ENCODE data around the gene KLRK1.
A peak's percentile ranks its signal among the peaks of the same experiment; 100 is the strongest.
"Not testable (repeated sequence)": the region's sequence is repeated elsewhere in the genome, so short reads cannot be mapped to it uniquely, and the experiment has no call there.

Gene KLRK1

DNA sequence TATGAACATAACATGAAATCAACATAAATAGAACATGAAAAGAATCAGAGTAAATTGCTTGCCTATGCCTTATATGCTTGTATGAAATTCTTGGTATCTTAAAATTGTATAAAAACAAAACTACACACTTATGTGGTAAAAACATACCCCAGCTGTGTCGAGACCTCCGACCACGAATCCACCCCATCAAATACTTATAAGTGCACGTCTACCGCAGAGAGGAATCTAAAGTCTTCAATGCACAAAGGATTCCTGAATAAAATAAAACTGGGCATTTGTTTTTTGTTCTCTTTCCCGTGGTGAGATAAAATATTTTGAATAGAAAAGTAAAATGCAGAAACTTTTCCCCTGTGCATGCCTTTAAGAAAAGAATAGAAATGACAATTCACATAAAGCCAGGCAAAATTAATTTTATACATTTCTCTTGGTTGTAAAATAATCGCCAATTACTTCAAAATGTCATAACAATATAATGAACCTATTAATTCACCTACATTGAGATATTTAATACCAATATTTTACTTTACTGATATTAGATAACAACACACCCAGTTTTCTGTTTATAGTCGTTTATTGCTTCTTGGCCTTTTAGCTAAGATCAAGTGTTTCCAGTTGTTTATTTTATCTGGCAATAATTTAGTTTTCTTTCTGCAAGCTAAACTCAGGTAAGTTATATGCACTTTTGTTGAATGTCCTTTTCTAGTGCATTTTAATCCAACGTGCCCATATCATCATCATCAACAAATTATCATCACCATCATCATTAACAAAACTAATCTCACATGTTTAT lies 1.0 kb downstream of the KLRK1 start:
- no peak for DNase-seq (ENCODE audit: low spot score)

DNA sequence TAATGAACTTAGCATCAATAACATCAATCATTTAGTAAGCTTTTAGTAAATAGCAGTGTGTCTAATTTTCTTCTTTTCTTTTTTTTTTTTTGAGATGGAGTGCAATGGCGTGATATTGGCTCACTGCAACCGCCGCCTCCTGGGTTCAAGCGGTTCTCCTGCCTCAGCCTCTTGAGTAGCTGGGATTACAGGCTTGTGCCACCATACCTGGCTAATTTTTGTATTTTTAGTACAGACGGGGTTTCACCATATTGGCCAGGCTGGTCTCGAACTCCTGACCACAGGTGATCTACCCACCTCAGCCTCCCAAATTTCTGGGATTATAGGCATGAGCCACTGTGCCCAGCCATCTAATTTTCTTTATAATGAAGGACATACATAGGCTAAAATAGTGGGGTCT lies 2.3 kb downstream of the KLRK1 start:
- DNase-seq (ENCODE audit: low spot score) = not testable (repeated sequence)

DNA sequence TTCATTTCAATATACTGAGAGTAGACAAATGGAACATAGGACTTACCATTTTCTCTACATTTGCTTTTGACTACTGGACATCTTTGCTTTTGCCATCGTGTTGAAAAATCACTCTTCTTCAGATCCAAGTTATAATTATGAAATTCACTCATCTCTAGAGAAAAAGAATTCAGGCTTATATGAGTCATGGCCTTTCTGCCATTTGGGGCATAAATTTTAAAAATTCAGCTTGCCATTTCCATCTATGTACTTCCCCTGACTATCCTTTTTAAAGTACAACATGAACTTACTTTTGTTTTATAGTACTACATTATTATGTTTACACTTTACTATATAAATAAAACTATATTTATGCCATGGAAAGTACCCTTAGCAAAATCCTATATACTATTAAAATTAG lies 3.0 kb downstream of the KLRK1 start:
- no peak for DNase-seq (ENCODE audit: low spot score)

DNA sequence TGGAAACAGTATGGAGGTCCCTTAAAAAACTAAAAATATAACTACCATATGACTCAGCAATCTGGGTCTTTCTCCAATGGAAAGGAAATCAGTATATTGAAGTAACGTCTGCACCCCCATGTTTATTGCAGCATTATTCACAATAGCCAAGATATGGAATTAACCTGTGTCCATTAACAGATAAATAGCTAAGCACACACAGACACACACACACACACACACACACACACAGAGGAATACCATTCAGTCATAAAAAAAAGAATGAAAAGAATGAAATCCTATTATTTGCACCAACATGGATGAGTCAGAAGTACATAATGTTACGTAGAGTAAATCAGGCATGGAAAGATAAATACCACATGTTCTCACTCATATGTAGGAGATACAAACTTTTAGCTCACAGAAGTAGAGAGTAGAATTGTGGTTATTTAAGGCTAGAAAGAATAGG lies 4.7 kb downstream of the KLRK1 start:
- DNase-seq (ENCODE audit: low spot score) = no peak

DNA sequence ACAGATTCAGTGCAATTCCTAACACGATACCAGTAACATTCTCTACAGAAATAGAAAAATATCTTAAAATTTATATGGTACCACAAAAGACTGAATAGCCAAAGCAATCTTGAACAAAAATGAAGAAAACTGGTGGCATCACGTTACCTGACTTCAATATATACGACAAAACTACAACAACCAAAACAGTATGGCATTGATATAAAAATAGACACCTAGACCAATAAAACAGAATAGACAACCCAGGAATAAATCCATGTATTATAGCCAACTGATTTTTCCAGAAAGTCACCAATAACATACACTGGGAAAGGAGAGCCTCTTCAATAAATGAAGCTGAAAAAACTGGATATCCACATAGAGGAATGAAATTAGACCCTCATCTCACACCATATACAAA lies 5.7 kb downstream of the KLRK1 start:
- DNase-seq (ENCODE audit: low spot score) = no peak

DNA sequence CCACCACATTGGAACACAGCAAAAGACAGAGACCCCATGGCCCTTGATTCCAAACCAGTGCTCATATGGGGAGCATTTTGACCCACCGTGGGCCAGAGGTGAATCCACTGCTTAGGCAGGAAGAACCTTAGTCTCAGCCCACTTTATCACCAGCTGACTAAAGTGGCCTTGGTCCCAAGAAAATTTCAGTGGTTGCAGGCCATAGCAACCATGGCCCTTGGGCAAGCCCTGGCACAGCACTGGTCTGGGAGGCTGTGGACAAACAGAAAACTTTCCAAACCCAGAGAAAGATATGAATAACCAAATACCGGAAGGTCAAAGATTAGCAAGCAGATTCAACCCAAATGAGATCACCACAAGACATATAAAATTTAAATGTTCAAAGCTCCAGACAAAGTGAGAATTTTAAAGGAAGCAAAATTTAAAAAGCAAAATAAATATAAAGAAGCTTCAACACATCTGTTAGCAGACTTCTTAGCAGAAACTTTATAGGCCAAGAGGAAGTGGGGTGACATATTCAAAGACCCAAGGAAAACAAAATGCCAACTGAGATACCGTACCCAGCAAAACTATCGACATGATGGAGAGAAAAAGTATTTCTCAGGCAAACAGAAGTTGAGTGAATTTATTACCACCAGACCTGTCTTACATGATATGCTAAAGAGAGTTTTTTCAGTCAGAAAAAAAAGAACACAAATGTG lies 7.8 kb downstream of the KLRK1 start:
- no peak for DNase-seq (ENCODE audit: low spot score)

DNA sequence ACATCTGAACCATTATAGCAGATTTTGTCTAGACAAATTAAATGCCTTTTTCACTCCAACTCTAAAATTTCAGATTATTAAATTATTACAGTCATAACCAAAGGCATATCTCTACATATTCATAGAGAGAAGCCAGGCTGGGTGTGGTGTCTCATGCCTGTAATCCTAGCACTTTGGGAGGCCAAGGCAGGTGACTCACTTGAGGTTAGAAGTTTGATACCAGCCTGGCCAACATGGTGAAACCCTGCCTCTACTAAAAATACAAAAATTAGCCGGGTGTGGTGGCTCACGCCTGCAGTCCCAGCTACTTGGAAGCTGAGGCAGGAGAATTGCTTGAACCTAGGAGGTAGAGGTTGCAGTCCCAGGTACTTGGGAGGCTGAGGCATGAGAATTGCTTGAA lies 11.1 kb downstream of the KLRK1 start:
- not testable (repeated sequence) for DNase-seq (ENCODE audit: low spot score)

DNA sequence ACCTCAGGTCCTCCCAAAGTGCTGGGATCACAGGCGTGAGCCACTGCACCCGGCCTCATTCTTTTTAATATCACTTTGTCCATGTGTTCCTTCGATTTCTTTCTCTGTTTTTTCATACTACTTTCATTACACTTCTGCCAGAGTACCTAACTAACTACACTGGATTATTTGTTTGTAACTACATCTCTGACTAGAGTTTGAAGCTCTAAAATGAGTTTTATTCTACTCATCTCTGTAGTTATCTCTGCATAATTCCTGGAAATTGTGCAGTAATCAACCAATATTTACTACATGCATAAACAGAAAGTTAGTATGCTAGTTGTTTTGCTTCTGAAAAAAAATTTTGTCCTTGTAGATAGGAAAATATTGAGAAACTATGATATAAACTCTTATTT lies 15.2 kb downstream of the KLRK1 start:
- no peak for DNase-seq (ENCODE audit: low spot score)

DNA sequence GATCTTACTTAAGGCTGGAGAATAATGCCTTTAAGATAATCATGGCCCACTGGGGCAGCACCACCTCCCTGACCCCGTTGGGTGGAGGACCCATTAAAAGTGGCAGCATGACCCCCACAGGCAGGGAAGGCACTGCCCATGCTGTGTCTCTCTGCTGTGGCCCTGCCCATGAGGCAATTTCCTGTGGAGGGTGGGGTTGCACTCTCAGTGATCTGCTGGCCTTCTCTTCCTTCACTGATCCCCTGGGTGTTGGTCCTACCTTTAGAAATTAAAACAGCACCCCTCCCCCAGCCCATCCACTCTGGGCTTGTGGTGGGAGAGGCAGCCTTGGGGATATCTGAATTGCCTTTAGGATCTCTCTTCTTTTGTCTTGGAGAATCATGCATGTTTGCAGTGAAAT lies 17.3 kb downstream of the KLRK1 start:
- DNase-seq (ENCODE audit: low spot score) = no peak

DNA sequence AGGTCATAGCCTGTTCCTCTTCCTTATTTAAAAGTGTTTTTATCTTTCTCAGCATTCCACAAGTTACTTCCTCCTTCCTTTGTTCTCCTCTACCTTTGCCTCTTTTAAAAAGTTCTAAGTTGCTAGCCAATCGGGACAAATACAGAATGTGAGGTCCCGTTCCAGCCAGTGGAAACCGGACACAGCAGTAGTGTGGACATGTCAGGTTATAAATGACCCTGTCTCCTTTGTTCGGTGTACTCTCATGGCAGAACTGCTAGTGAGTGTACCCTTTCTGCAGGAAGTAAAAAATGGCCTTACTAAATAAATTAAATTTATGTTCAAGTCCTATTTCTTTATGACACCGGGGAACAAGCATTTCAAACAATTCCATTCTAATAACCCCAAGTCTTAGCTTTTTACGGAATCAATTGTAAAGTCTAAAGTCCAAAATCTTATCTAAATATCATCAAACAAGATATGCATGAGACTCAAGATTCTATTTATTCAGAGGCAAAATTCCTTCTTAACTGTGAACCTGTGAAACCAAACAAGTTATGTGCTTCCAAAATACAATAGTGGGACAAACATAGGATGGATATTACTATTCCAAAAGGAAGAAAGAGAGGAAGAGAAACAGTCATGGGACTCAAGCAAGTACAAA lies 17.8 kb downstream of the KLRK1 start:
- not testable (repeated sequence) for DNase-seq (ENCODE audit: low spot score)

DNA sequence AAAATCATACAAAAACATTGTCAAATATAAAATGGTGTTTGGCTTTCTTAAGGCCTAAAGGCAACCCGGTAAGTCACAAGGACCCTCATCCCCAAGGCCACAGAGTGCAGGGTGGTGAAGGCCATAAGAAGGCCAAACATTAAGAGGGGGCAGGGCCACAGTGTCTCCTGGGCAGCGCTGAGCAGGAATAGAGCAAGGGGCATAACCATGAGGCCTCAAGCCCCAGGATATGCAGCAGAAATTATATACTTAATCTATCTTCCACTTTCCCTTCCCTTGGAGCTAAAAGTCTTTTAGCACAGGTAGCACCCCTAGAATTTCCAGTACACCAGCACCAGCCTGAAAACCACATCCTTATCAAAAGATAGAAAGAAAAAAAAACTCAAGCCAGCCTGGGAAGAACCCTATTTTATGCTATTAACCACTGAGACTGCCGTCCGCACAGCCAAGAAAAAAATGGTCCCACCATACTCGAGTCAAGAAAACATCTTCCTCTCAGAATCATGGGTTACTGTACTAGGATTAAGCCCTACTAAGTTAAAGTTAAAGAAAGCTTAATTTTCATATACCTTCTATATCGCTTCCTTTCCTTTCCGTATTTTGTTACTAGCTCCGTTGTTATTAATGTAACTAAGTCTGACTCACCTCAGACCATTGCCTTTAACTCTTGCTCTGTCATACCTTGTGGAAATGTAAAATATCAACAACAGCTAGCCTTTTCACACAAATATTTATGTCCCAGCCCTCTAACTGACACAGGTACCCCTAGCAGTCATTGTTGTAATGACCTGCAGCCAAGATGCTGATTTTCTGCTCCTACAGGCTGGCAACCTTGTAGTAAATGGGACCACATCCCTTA lies 20.1 kb downstream of the KLRK1 start:
- no peak for DNase-seq (ENCODE audit: low spot score)

DNA sequence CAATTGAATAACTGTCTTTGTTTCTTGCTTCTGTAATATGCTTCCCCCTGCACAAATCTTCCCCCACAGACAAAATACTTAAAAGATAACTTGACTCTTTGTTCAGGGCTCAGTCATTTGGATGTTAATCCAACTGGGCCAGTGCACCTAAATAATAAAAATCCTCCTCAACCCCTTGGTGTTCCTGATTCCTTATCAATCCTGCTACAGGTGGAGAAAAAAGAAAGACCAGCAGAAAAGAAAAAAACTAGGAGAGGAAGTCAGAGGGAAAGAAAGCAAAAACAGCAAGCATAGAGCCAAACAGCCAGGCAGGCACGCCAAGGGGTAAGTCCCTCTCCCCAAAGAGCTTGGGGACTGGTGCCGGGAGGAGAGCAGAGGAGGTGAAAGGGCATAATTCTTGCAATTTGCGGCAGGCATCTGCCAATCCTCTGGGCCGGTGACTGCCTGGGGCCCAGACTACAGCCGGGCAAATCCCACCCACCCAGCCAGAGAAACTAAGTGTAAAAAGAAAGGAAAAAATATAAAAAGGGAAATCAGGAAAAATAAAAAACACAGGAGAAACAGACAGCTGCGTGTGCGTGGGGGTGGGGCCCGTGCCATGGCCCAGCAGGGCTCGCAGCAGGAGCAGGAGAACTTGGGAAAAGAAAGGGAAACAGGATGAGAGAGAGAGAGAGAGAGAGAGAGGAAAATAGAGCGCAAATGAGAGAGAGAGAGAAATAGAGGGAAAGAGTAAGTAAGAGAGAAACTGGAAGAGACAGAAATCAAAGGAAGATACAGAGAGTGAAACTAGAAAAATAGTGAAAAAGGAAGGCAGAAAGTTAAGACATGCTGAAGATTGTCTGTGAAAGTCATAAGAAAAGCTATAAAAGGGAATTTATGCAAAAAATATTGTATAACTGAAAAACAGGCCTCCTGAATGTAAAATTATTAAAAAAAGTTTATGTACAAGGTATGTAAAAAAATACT lies 21.4 kb downstream of the KLRK1 start:
- DNase-seq (ENCODE audit: low spot score) = no peak

DNA sequence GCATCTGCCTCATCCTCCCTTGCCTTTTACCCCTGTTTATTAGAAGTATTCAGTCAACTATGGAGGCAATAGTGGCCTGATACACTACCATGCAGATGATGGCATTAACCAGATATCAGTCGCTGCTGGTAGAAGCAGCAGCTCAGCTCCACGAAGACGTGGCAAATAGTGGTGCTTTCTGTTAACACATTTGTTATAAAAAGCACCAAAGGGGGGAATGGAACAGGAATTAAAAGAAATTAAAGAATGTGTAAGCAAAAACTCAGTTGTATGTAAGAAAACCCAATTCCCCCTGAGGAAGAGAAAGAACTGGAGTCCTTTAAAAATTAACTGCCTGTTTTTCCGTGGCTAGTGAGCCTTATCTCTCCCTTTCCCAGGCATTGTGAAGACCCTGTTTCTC lies 22.1 kb downstream of the KLRK1 start:
- DNase-seq (ENCODE audit: low spot score) = not testable (repeated sequence)

DNA sequence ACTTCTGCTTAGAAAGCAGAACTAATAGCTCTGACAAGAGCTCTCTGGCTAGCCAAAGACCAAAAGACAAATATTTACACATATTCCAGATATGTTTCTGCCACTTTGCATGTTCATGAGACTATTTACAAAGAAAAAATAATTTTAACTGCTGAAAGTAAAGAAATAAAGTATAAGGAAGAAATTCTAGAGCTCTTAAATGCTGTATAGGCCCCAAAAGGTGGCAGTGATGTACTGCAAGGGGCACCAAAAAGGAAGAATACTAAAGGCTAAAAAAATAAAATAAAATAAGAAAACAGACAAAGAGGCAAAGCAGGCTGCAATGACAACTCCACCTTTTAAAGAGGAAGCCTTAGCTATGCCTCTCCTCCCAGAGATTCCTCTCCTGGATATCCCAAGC lies 23.0 kb downstream of the KLRK1 start:
- DNase-seq (ENCODE audit: low spot score) = no peak

DNA sequence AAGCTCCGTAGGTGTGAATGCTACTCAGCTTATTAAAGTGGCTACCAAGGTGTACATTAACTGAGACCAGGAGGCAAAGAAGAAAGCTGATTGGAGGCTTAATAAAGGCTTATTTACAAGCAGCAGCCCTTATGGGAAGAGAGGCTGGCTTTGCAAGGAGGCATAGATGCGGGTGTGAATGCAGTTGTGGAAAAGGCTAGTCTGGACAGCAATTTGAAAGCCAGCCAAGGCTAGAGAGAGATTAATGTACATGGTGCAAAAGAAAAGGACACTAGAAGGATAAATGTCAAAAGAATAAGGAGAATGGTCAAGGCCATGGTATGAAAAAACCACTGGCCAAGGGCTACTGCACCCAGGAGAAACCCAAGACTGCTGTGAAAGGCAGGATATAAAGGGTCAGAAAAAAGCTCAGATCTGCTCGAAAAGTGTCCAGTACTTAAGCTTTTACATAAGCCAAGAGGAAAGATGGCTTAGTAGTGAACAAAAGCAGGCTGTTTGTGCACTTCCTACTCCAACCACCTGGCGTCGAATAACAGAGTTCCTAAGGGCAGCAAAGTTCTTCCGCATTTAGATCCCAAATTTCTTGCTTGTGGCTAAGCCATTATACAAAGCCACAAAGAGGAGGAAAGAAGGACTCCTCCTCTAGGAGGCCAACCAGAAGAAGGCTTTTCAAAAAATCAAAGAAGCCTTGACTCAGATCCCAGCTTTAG lies 24.0 kb downstream of the KLRK1 start:
- peak; percentile 24 for DNase-seq (ENCODE audit: low spot score)

DNA sequence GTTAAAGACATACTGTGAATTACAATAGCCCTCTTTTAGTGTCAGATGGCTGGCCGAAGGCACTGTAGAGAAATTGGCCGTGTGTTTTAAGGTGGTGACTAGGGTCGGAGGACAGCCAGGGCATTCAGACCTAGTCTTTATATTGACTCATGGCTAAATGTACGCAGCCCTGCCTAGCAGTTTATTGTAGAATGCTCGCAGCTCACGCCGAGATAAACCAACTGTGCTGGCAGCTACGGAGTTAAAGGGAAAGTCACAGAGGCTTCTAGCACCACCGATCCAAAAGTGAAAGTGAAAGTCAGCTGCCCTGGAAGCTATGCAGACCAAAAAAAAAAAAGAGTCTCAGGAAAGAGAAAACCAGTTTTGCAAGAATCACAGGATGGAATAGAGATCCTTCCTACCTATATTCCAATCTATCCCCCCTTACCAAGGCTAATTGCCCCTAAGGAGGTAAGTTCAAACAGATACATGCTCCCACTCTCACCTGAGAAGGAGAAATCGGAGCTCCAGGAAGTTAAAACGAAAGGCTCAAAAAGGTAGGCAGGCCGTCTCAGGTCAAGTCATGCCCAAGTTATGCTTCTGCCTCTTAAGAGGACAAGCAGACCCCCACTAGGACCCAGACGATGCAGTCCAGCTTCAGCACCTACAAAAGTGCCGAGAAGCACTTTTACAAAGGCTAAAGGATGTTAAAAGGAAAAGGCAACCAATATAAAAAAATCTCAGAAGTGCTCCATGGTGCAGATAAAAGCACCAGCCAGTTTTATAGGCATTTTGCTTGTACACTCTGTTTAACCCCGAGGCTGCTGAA lies 24.8 kb downstream of the KLRK1 start:
- peak; percentile 88 for DNase-seq (ENCODE audit: low spot score)

DNA sequence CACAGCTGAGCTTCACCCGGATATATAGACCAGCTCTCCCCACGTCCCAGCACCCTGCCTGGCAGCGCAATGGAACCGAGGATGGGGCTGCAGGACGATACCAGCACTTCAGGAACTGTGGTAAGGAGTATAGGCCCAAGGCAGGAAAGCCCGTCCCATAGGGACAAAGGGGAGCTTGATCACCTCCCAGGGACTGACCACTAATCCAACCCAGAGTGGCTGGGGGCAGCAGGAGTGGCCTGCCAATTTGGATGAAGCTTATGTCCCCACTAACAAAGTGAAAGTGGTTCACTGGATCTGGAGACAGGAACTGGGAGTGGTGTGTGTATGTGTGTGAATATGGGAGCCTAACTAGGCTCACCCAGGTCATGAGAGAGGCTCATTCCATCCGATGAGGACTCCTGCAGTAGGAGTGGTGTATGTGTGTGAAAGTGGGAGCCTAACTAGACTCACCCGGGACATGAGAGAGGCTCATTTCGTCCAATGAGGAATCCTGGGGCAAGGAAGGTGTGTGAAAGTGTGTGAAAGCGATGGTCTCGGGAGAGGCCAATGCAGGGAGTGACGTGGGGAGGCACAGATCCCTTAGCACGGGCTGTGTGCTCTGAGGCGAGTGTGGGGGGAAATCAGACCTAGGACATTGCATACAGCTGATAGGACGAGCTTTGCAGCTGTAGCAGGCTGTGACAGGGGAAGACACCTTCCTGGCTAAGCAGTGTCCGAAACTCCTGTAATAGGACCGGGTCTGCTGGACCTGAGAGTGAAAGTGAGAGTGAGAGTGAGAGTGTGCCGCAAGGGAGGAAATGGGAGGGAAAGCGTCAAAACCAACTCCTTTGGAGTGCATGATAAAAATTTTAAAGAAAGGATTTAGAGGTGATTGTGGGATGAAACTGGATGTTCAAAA lies 25.7 kb downstream of the KLRK1 start:
- peak; percentile 48 for DNase-seq (ENCODE audit: low spot score)

DNA sequence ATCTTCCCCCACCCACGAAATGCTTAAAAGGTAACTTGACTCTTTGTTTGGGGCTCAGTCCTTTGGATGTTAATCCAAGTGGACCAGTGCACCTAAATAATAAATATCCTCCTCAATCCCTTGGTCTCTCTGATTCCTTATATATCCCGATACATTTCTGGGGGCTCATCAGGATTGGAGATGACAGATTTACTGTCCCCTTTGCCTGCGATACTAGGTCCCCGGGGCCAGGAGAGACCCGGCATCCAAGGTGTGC lies 26.3 kb downstream of the KLRK1 start:
- no peak for DNase-seq (ENCODE audit: low spot score)

All from hematopoietic multipotent progenitor cell treated with erythropoietin and hydrocortisone succinate and interleukin-3 and kit ligand, for 15 days (in vitro differentiated cells).